ENCODE measurements around the gene STX3.
"Not testable (repeated sequence)": the region's sequence is repeated elsewhere in the genome, so short reads cannot be mapped to it uniquely, and the experiment has no call there.

DNA sequence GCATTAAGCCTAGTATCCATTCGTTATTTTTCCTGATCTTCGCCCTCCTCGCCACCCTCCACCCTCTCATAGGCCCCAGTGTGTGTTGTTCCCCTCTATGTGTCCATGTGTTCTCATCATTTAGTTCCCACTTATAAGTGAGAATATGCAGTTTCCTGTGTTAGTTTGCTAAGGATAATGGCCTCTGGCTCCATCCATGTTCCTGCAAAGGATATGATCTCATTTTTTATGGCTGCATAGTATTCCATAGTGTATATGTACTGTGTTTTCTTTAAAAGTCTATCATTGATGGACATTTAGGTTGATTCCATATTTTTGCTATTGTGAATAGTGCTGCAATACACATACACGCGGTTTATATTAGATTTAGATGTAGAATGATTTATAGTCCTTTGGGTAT lies 96.2 kb downstream of the STX3 start:
- TF ChIP-seq EZH2 (IDR thresholded peaks at IDR 0.05; ENCODE audit: borderline replicate concordance, low read length); CTCF (conservative IDR thresholded peaks at IDR 0.05 in 1 of 2, IDR thresholded peaks at IDR 0.05 in 1 of 2; ENCODE audit: extremely low read depth in 1 of 2, insufficient read depth in 1 of 2, low read depth in 1 of 2, low read length in 2 of 2): not testable (repeated sequence)

Data from mammary epithelial cell (primary cell).